Activated CD8-positive, alpha-beta memory T cell treated with anti-CD3 and anti-CD28 coated beads, Interleukin-2, amount 50 U/mL, for 24 hours (primary cell): ENCODE data around the gene MYCL.
"Not testable (repeated sequence)": the region's sequence is repeated elsewhere in the genome, so short reads cannot be mapped to it uniquely, and the experiment has no call there.

Experiments
- DNase-seq: peaks from one replicate; pipeline ENCODE4 v3.0.0-alpha.2; 2020; ENCODE audit errors: extremely low read depth

Gene MYCL

DNA sequence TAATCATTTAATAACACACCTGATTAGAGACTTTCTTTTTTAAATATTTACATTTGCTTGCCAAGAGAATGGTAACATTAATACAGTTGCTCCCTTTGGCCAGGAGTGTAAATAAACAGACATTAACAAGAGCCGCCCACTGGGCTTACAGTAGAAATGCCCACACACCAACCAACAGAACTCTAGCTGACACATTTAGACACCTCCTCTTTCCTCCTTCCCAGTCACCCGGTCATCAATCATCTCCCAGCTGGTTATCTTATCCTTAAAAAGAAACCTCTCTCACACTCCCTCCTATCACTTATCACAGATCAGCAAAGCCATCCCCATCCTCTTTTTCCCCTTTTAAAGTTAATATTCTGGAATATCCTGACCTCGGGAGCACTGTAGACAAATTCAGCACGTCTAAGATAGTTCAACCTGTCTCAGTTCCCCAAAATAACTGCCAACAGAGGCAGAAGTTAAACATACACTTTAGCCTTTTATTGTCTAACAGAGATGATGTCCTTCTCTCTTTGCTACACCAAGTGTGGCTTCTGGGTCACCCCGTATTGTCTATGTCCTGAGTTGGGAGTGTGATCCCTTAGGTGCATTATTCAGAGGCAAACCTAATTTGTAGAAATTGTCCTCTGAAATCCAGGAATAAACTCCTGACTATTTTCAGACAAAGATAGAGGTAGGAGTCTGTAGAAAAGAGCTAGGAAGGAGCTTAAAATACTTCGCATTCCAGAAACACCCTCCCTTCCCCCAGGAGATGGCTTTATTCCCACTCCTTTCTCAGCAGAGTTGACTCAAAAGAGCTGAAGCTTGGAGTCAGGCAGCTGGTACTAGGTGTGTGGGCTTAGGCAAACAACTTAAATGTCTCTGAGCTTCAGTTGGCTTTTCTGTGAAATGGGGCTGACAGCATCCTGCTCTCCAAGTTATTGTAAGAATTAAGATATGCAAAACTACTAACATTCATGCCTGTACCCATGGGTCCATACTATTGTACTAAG lies 8.8 kb downstream of the MYCL start:
- no peak for DNase-seq

GRCh38 chr1:39890880-39891279 lies 10.8 kb downstream of the MYCL start:
- no peak for DNase-seq

DNA sequence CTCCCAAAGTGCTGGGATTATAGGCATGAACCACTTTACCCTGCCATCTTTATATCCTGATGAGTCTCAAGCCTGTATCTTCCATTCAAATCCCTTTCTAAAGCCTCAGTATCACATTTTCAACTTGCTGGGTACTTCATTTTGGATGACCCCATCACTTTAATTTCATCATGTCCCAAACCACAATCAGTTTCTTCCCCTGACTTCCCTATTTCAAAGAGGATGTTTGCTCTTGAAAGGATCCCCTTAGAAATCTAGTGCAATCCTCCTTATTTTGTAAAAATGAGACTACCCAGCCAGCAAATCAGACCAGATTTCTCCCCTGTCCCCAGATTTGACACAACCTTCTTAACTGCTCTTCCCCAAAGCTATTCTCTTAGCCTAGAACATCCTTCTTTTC lies 11.4 kb downstream of the MYCL start:
- no peak for DNase-seq

DNA sequence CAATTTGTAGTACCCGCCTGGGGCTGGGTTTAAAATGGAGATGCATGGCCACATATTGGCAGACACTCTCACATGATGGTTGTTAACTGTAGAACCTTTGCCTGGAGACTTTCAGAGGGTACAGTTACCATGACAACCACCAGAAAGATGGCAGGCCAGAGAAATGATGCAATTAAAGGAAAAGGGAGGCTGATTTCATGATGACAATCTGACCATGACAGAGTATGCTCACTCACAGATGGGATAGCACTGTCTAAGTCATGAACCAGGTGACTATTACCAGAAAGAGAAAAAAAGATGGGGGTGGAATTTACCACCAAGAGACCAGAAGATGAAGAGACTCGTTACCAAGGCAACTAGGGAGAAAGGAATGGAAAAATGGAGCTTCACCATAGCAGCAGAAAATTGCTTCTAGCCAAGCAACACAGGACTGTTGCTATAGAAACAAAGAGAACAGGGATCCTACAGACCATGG lies 14.9 kb downstream of the MYCL start:
- DNase-seq: no peak

GRCh38 chr1:39885516-39885915 lies 16.2 kb downstream of the MYCL start:
- DNase-seq: no peak

DNA sequence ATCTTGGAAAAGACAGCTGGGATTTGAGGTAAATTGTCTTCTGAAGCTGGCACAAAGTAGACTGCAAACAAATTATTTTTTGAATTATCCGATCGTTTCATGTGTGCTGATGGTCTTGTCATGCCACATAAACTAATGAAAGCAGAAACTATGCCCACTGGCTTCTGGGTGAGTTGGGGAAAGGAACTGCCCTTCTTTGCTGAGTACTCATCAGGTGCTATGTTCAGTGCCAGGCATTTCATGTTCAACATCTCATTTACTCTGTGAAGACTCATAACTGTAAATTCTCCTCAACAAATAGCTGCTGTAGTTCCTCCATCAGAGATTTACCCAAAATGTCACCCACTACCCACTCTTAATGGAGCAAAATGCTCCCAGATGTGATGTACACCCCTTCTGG lies 19.6 kb downstream of the MYCL start:
- DNase-seq: no peak

- no peak for DNase-seq
Observed at GRCh38 chr1:39877980-39878956, 23.4 kb downstream of the MYCL start.

DNA sequence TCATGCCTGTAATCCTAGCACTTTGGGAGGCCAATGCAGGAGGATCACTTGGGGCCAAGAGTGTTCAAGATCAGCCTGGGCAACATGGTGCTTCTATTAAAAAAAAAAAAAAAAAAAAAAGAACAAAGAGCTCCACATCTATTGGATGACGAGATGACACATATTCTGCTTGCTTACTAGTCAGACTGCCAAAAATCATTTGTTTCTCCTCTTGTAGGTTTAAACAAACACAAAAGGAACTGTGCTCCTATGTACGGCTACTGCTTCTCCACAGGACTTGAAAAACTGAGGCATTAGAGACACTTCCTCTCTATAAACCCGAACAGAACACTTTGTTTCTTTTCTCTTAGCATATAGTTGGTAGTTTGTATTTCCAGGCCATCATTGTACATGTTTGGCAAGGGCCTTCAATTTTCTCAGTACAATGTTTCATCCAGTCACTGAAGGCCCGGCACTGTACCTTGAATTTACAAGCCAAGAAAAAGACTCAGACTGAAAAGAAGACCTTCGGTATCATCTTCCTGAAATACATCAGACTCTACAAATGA lies 24.4 kb downstream of the MYCL start:
- no peak for DNase-seq

- no peak for DNase-seq
Observed at GRCh38 chr1:39876144-39876543, 25.6 kb downstream of the MYCL start.

DNA sequence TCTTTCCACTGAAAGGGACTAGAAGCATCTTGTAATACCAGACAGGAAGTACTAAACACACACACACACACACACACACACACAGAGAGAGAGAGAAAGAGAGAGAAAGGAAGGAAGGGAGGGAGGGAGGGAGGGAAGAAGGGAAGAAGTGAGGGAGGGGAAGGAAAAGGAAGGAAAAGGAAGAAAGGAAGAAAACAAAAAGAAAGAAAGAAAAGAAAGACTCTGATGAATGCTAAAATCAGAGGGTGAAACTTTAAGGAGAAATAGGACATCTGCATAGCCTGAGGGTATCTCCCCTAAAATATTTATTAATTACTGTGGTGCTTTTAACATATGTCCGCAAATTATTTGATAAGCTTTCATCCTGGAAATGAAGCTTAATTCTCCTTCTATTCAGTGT lies 29.0 kb downstream of the MYCL start:
- DNase-seq: no peak

DNA sequence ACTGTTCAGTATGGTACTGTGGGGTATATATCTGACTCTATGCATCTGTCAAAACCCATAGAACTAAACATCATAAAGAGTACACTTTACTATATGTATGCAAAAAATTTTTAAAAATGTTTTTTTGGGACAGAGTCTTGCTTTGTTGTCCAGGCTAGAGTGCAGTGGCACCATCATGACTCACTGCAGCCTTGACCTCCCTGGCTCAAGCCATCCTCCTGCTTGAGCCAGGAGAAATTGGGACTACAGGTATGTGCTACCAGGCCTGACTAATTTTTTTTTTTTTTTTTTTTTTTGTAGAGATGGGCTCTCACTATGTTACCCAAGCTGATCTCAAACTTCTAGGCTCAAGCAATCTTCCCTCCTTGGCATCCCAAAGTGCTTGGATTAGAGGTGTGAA lies 29.9 kb downstream of the MYCL start:
- DNase-seq: no peak

DNA sequence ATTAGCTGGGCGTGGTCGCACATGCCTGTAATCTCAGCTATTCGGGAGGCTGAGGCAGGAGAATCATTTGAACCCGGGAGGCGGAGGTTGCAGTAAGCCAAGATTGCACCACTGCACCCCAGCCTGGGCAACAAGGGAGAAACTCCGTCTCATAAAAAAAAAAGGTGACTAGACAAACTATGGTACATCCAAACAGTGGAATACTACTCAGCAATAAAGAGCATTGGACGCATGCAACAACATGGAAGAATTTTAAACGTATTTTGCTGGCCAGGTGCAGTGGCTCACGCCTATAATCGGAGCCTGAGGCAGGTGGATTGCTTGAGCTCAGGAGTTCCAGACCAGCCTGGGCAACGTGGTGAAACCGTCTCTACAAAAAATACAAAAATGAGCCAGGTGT lies 30.7 kb downstream of the MYCL start:
- not testable (repeated sequence) for DNase-seq

GRCh38 chr1:39869538-39870112 lies 32.1 kb downstream of the MYCL start:
- DNase-seq: not testable (repeated sequence)

DNA sequence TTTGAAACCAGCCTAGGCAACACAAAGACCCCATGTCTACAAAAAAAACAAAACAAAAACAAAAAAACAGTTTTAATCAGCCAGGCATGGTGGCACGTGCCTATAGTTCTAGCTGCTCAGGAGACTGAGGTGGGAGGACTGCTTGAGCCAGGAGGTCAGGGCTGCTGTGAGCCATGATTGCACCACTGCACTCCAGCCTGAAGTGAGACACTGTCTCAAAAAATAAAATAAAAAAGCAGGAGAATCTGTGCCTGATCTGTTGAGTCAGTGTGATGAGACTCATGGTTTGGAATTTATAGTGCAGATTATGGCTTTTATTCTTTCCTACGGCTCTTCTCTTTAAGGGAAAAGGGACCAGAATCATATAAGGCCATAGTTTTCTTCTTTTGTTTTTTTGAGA lies 35.0 kb downstream of the MYCL start:
- no peak for DNase-seq

DNA sequence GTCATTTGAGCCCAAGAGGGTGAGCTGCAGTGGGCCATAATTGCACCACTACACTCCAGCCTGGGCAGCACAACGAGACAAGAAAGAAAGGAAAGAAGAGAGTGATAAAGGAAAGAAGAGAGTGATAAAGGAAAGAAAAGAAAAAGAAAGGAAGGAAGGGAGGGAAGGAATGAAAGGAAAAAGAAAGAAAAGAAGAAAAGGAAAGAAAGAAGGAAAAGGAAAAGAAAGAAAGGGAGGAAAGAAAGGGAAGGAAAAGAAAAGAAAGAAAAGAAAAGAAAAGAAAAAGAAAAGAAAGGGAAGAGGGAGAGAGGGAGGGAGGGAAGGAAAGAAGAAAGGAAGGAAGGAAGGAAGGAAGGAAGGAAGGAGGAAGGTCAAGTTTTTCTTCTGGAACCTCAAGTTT lies 36.0 kb downstream of the MYCL start:
- DNase-seq: no peak

DNA sequence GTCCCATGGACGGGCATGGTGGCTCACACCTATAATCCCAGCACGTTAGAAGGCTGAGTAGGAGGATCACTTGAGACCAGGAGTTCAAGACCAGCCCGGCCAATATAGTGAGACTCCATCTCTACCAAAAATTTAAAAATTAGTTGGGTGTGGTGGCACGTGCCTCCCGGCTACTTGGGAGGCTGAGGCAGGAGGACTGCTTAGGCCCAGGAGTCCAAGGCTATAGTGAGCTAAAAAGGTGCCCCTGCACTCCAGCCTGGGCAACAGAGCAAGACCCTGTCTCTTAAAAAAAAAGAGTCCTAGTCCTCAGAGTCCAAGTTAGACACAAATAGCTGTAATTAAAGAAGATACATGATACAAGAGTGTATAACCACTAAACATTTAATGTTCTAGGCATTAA lies 38.5 kb downstream of the MYCL start:
- no peak for DNase-seq

DNA sequence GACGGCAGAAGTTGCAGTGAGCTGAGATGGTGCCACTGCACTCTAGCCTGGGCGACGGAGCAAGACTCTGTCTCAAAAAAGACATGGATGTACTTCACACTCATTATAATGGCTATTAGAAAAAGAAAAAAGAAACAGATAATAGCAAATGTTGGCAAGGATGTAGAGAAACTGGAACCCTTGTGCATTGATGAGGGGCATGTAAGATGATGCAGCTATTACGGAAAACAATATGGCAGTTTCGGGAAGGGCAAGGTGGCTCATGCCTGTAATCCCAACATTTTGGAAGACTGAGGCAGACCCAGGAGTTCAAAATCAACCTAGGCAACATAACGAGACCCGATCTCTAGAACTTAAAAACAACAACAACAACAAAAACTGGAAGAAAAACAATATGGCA lies 40.7 kb downstream of the MYCL start:
- no peak for DNase-seq

DNA sequence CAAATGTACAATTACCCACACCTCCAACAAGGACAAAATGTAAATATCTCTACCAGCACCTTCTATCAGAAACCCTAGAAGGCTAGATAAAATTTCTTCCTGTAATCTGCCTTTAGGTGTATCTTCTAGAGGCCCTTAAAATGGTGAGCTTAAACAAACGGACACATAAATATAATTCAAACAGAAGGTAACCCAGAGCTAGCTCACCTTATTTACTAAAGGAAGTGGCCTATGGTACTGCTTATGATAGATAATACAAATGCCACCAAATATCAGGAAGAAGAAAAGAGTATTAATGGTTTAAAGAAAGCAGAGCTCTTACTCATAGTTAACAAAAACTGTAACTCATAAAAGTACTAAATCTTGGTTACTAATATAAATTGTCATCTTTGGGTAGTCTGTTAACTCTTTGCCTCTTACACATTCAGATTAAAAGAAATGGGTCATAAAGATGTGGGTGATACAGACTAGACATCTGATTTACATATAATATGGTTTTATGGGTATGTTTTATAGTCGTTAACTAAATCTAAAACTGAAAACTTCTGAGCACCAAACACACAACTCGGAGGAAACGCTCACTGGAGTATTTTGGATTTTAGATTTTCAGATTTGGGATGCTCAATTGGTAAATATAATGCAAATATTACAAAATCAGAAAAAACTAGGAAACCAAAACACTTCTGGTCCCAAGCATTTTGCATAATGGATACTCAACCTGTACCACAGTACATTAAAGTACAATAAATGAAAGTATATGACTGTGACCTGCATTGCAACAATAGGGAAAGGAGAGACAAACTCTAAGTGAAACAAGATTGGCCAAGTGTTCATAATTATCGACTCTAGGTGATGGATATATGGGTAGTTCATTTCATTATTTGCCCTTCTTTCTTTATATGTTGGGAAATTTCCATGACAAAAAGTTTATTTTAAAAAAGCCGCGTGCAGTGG lies 41.6 kb downstream of the MYCL start:
- DNase-seq: no peak

DNA sequence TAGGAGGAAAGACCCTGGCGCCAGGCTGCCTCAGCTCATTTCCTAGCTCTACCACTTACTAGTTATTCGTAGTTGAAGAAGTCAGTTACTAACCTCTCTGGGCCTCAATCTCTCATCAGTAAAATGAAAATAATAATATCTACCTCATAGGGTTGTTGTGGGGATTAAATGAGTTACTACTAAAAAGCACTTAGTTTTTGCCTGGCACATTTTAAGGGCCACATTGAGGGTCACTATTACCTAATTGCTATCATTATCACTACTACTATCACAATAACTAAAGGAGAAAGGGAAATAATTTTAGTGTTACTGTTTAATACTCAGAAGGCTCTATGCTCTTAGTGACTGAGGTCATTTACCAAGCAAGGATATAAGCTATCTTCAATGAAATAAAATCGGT lies 43.4 kb downstream of the MYCL start:
- DNase-seq: no peak

- DNase-seq: no peak
Observed at GRCh38 chr1:39857126-39857878, 44.4 kb downstream of the MYCL start.
